Nephron progenitor cell (in vitro differentiated cells): ENCODE results near the gene ANKRD31.
A peak's percentile ranks its signal among the peaks of the same experiment; 100 is the strongest.

ENCODE experiments used
- DNase-seq: peaks from one replicate; pipeline ENCODE4 v3.0.0; 2021
- H3K27ac Mint-ChIP-seq: 2 replicates; pipeline ENCODE4 v1.8.0; 2021; ENCODE audit warnings: mild to moderate bottlenecking, moderate library complexity, mixed read lengths
- H3K27me3 Mint-ChIP-seq: 2 replicates; pipeline ENCODE4 v1.8.0; 2021; ENCODE audit warnings: mild to moderate bottlenecking, low read depth, mixed read lengths; ENCODE audit not compliant: poor library complexity
- H3K36me3 Mint-ChIP-seq: 2 replicates; pipeline ENCODE4 v1.8.0; 2021; ENCODE audit warnings: low read depth, mixed read lengths
- H3K4me1 Mint-ChIP-seq: 2 replicates; pipeline ENCODE4 v1.8.0; 2021; ENCODE audit warnings: mixed read lengths
- H3K4me3 Mint-ChIP-seq: 2 replicates; pipeline ENCODE4 v1.8.0; 2021; ENCODE audit warnings: mild to moderate bottlenecking, moderate library complexity, mixed read lengths
- H3K9me3 Mint-ChIP-seq: 2 replicates; pipeline ENCODE4 v1.8.0; 2021; ENCODE audit warnings: mild to moderate bottlenecking, moderate library complexity, mixed read lengths
- TF ChIP-seq, protein P1 (sequence below): fragments of 200-600 bp; sonication (generic); IDR thresholded peaks from 2 replicates; pipeline ENCODE4 v1.5.0; 2021; ENCODE audit warnings: antibody characterized with exemption

Gene ANKRD31

DNA sequence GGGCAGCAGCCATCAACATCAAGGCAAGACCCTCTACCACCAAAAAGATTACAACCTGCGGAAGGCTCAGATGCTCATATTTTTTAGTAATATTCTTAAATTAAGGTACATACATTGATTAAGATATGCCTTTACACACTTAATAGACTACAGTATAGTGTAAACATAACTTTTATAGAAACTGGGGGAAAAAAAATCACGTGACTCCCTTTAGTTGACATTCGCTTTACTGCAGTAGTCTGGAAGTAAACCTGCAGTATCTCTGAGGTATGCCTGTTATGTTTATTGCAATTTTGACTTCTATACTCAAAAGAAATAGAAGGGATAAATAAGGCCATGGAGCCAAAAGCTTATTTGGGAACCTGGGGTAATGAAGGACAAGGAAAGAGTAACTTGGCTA, 169.2 kb downstream of the ANKRD31 start:
- Mint-ChIP-seq H3K9me3 (no peaks in the 10 kb centered on the region), H3K4me3 (no peak overlapping the region), H3K4me1 (peaks cover 8% of the 10 kb centered on the region), H3K36me3 (no peaks in the 10 kb centered on the region), H3K27me3 (no peaks in the 10 kb centered on the region), H3K27ac (no peak overlapping the region)
- TF ChIP-seq, protein P1, sequence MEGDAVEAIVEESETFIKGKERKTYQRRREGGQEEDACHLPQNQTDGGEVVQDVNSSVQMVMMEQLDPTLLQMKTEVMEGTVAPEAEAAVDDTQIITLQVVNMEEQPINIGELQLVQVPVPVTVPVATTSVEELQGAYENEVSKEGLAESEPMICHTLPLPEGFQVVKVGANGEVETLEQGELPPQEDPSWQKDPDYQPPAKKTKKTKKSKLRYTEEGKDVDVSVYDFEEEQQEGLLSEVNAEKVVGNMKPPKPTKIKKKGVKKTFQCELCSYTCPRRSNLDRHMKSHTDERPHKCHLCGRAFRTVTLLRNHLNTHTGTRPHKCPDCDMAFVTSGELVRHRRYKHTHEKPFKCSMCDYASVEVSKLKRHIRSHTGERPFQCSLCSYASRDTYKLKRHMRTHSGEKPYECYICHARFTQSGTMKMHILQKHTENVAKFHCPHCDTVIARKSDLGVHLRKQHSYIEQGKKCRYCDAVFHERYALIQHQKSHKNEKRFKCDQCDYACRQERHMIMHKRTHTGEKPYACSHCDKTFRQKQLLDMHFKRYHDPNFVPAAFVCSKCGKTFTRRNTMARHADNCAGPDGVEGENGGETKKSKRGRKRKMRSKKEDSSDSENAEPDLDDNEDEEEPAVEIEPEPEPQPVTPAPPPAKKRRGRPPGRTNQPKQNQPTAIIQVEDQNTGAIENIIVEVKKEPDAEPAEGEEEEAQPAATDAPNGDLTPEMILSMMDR: no peak
- DNase-seq: no peak

DNA sequence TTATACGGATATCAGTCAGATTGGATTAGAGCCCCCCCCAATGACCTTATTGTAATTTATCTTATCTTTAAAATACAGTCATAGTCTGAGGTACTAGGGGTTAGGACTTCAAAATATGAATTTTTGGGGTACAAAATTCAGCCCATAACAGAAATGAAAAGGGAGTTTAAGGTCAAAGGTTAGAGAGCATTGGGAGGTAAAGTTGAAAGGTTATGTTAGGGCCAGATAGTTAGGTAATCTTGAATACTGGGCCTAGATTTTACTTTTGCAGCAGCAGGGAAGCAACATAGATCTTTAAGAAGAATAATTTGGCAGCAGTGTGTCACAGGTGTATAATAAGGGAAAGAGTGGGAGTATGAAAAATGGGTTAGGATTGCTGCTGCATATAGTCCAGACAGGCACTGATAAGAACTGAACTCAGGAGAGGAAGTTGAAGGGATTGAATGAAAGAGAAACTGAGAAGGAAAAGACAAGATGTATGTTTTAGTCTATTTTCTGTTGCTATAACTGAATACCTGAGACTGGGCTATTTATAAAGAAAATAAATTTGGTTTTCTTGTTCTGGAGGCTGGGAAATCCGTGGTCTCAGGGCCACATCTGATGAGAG, 173.7 kb downstream of the ANKRD31 start:
- TF ChIP-seq, protein P1: no peak
- Mint-ChIP-seq H3K27me3 (peaks cover 7% of the 10 kb centered on the region), H3K27ac (no peak overlapping the region), H3K9me3 (no peaks in the 10 kb centered on the region), H3K36me3 (no peaks in the 10 kb centered on the region), H3K4me3 (no peak overlapping the region), H3K4me1 (peaks cover 11% of the 10 kb centered on the region)
- DNase-seq: no peak

DNA sequence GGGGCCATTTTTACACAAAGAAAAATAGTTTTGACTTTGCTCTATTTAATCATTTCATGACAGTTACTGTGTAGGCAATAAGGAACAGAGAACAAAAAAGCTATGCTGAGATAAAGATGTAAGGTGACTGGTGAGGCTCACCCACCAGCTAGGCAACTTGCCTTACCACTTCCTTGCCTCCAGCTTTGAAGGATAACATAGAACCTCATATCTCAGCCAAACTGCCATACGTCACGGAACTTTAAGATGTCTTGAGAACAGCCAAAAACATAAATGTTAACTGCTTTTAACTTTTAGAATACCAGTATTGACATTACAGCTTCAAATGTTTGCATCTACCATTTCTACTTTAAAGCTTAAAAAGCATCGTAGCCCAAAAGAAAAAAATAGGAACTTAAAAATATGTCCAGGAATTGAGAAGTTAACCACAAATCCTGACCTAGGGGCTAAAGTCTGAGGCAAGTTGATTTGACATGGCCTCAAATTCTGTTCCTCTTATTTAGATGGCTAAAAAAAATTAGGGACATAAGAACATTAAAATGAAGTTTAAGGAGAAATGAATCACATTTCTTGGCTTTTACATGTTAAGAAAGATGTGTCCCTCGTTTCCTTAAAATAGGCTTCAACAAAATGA, 176.6 kb downstream of the ANKRD31 start:
- Mint-ChIP-seq H3K9me3 (no peaks in the 10 kb centered on the region), H3K4me1 (peaks cover 11% of the 10 kb centered on the region), H3K4me3 (no peak overlapping the region), H3K27me3 (peaks cover 21% of the 10 kb centered on the region), H3K36me3 (no peaks in the 10 kb centered on the region), H3K27ac (no peak overlapping the region)
- no peak for DNase-seq
- TF ChIP-seq, protein P1: no peak

DNA sequence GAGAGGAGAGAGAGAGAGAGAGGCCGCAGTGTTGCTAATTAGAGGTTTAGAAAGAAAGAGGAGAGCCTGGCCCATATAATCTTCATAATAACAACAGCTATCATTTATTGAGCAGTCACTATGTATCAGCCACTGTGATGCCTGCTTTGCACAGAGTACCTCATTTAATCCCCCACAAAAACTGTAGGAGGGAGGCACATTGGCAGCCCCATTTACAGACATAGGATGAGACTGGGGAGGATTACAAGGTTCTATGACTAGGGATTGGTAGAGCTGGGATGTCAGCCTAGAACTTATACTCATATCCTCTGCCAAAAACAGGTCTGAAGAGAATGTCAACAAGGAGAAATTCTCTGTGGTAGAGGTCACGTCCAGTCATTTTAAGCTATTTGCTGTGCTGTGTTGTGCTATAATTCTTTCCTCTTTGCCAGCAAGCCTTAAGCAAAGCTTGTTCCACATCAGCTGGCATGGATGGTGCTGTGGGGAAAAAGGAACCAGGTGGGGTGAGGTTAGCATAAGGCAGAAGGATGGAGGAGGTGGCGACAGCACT, 177.6 kb downstream of the ANKRD31 start:
- Mint-ChIP-seq H3K4me1 (peaks cover 20% of the 10 kb centered on the region), H3K27me3 (peaks cover 31% of the 10 kb centered on the region), H3K36me3 (no peaks in the 10 kb centered on the region), H3K9me3 (no peaks in the 10 kb centered on the region), H3K27ac (no peak overlapping the region), H3K4me3 (no peak overlapping the region)
- TF ChIP-seq, protein P1: no peak
- DNase-seq: no peak

DNA sequence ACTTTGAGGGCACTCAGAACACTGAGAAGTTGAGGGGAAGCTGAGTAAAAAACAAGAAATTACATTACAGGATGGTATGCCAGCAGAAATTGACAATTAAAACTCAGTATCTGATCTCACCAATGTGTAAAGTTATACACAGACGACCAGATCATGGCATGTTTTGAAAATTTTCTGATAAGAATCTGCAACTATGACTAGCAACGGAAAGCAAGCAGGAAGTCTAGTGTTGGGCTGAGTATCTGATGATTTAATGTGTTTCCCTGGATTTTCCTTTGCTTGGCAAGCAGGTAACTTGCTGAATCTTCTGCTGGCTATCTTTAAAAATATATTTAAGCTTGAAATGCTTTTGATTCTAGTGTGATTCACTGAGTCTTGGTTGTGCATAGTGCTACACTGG, 179.1 kb downstream of the ANKRD31 start:
- no peaks in the 10 kb centered on the region for H3K36me3 Mint-ChIP-seq
- no peak overlapping the region for H3K27ac Mint-ChIP-seq
- TF ChIP-seq, protein P1: no peak
- H3K4me1 Mint-ChIP-seq: peaks cover 18% of the 10 kb centered on the region
- H3K27me3 Mint-ChIP-seq: peaks cover 37% of the 10 kb centered on the region
- H3K9me3 Mint-ChIP-seq: no peaks in the 10 kb centered on the region
- H3K4me3 Mint-ChIP-seq: no peak overlapping the region
- no peak for DNase-seq

DNA sequence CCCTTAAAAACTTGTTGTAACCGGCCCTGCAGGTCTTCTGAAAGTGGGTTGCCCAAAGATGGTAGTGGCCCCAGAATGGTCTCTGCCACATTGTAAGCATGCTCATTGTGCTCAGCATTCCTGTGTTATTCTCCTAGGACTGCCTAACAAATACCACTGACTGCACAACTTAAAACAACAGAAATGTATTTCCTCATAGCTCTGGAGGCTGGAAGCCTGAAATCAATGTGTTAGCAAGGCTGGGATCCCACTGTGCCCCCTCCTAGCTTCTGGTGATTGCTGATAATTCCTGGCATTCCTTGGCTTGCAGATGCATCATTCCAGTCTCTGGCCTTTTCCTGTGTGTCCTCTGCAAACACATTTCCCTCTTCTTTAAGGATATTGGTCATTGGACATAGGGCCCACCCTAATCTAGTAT, 180.9 kb downstream of the ANKRD31 start:
- DNase-seq: no peak
- H3K36me3 Mint-ChIP-seq: no peaks in the 10 kb centered on the region
- no peaks in the 10 kb centered on the region for H3K9me3 Mint-ChIP-seq
- TF ChIP-seq, protein P1: no peak
- no peak overlapping the region for H3K27ac Mint-ChIP-seq
- peaks cover 31% of the 10 kb centered on the region for H3K4me1 Mint-ChIP-seq
- H3K4me3 Mint-ChIP-seq: peak overlapping the region; percentile 19
- H3K27me3 Mint-ChIP-seq: peaks cover 51% of the 10 kb centered on the region
